Mucosa of descending colon (tissue), 3 donors: ENCODE data around the gene KIR2DL4. TPM values are rescaled to one million over a fixed set of nuclear protein-coding genes. Genes with fewer than 3 reads are reported as not detected.
"Not testable (repeated sequence)": the region's sequence is repeated elsewhere in the genome, so short reads cannot be mapped to it uniquely, and the experiment has no call there.

Experiments
- ATAC-seq: fragments of 200-7000 bp; cut with Tn5 transposase; one replicate; pipeline ENCODE4 v1.9.1; 2020; ENCODE audit warnings: mild to moderate bottlenecking, moderate library complexity
- DNase-seq, 3 donors: peaks; one replicate each; pipeline ENCODE4 v3.0.0-alpha.2; 2020
- H3K36me3 ChIP-seq: fragments of 200-600 bp; one replicate; pipeline ENCODE4 v1.8.0; 2021; ENCODE audit warnings: low read depth, mild to moderate bottlenecking
- H3K4me1 ChIP-seq: fragments of 200-600 bp; one replicate; pipeline ENCODE4 v1.8.0; 2021; ENCODE audit warnings: low read depth, mild to moderate bottlenecking
- H3K4me3 ChIP-seq: fragments of 200-600 bp; one replicate; pipeline ENCODE4 v1.8.0; 2021; ENCODE audit warnings: mild to moderate bottlenecking
- H3K9me3 ChIP-seq: fragments of 200-600 bp; one replicate; pipeline ENCODE4 v1.8.0; 2021; ENCODE audit warnings: mild to moderate bottlenecking
- intact Hi-C, 2 donors: fragments of 100-400 bp; cut with DNase I in 1 of 2; cut with micrococcal nuclease in 1 of 2; formaldehyde crosslinking; loops; one replicate each; pipeline versions ENCODE4 v1.11.0 to v1.11.1; 2022; cut with DNase I, micrococcal nuclease
- total RNA-seq, 3 donors: library from RNA; stranded (reverse); fragmentation: NEBNext Ultra II Directional in 2 of 3; extraction: Animal tissue kit (Norgen Biotek cat#: 25700) in 2 of 3; gene quantifications; one replicate each; pipeline versions ENCODE4 v1.2.1 to v1.2.4, GENCODE V29; 2021 to 2023
- TF ChIP-seq, protein P1 (sequence below): fragments of 200-600 bp; IDR thresholded peaks from one replicate; pipeline ENCODE4 v1.8.0; 2022; ENCODE audit warnings: antibody characterized with exemption, mild to moderate bottlenecking
- donor health status: DM: no; HTN: no; CAD: no; lungs with moderate emphysema.
- donor health status: DM: no; HTN: no; CAD: no.
- donor health status: DM: no; HTN: yes; CAD: no.

The KIR2DL4 gene
- total RNA-seq, 3 donors from 2014 or later = 0.51 to 1.7 (median 1.5) TPM

GRCh38 chr19:54778896-54779295 is 24.5 kb upstream of the KIR2DL4 start:
- H3K4me1 ChIP-seq, ATAC-seq, intact Hi-C loops, H3K4me3 ChIP-seq, DNase-seq, H3K36me3 ChIP-seq, H3K9me3 ChIP-seq: not testable (repeated sequence)

DNA sequence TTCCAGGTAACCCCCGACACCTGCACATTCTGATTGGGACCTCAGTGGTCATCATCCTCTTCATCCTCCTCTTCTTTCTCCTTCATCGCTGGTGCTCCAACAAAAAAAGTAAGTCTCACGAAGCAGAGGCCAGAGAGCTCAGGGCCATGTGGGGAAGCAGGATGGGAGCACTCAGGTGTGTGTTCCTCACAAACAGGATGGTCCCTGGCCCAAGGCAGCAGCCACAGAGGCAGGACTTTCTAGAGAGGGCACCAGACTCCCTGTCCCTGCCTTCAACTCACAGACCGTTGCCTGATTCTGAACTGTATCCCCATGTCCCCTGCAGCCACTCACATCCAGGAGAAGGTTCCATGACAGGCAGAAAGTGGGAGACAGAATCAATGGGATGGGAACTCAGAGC is 20.5 kb upstream of the KIR2DL4 start:
- H3K4me3 ChIP-seq, intact Hi-C loops, H3K9me3 ChIP-seq, DNase-seq, H3K36me3 ChIP-seq, H3K4me1 ChIP-seq, ATAC-seq: not testable (repeated sequence)

DNA sequence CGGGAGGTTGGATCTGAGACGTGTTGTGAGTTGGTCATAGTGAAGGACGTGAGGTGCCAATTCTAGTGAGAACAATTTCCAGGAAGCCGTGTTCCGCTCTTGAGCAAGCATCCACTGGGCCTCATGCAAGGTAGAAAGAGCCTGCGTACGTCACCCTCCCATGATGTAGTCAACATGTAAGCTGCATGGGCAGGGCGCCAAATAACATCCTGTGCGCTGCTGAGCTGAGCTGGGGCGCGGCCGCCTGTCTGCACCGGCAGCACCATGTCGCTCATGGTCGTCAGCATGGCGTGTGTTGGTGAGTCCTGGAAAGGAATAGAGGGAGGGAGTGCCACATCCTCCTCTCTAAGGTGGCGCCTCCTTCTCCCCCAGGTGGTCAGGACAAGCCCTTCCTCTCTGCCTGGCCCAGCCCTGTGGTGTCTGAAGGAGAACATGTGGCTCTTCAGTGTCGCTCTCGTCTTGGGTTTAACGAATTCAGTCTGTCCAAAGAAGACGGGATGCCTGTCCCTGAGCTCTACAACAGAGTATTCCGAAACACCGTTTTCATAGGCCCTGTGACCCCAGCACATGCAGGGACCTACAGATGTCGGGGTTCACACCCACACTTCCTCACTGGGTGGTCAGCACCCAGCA is 17.2 kb upstream of the KIR2DL4 start:
- DNase-seq, ATAC-seq, intact Hi-C loops, H3K4me3 ChIP-seq, H3K4me1 ChIP-seq, H3K9me3 ChIP-seq, H3K36me3 ChIP-seq: not testable (repeated sequence)

DNA sequence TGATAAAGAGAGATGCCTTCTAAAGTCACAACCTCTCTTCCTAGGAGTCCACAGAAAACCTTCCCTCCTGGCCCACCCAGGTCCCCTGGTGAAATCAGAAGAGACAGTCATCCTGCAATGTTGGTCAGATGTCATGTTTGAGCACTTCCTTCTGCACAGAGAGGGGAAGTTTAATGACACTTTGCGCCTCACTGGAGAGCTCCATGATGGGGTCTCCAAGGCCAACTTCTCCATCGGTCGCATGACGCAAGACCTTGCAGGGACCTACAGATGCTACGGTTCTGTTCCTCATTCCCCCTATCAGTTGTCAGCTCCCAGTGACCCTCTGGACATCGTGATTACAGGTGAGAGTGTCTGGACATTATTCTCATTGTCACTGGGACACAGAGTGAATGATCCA is 15.3 kb upstream of the KIR2DL4 start:
- H3K36me3 ChIP-seq, DNase-seq, ATAC-seq, H3K4me3 ChIP-seq, intact Hi-C loops, H3K4me1 ChIP-seq, H3K9me3 ChIP-seq: not testable (repeated sequence)

GRCh38 chr19:54790711-54791110 is 12.7 kb upstream of the KIR2DL4 start:
- Histone ChIP-seq H3K4me1 (no peaks in the 10 kb centered on the region), H3K4me3 (no peak overlapping the region), H3K36me3 (no peaks in the 10 kb centered on the region), H3K9me3 (peaks cover 4% of the 10 kb centered on the region)
- ATAC-seq = no peak
- DNase-seq = no peak
- TF ChIP-seq, protein P1, sequence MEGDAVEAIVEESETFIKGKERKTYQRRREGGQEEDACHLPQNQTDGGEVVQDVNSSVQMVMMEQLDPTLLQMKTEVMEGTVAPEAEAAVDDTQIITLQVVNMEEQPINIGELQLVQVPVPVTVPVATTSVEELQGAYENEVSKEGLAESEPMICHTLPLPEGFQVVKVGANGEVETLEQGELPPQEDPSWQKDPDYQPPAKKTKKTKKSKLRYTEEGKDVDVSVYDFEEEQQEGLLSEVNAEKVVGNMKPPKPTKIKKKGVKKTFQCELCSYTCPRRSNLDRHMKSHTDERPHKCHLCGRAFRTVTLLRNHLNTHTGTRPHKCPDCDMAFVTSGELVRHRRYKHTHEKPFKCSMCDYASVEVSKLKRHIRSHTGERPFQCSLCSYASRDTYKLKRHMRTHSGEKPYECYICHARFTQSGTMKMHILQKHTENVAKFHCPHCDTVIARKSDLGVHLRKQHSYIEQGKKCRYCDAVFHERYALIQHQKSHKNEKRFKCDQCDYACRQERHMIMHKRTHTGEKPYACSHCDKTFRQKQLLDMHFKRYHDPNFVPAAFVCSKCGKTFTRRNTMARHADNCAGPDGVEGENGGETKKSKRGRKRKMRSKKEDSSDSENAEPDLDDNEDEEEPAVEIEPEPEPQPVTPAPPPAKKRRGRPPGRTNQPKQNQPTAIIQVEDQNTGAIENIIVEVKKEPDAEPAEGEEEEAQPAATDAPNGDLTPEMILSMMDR = no peak
- intact Hi-C loops = no loop called here

GRCh38 chr19:54791476-54791875 is 11.9 kb upstream of the KIR2DL4 start:
- H3K9me3 ChIP-seq = no peaks in the 10 kb centered on the region
- H3K4me3 ChIP-seq = no peak overlapping the region
- intact Hi-C loops = no loop called here
- H3K4me1 ChIP-seq = no peaks in the 10 kb centered on the region
- no peaks in the 10 kb centered on the region for H3K36me3 ChIP-seq
- TF ChIP-seq, protein P1 = no peak
- DNase-seq (no peak), ATAC-seq (no peak)

- Histone ChIP-seq H3K36me3 (no peaks in the 10 kb centered on the region), H3K4me3 (no peak overlapping the region), H3K9me3 (no peaks in the 10 kb centered on the region), H3K4me1 (no peaks in the 10 kb centered on the region)
- intact Hi-C loops = no loop called here
- ATAC-seq (no peak), DNase-seq (no peak)
- TF ChIP-seq, protein P1 = no peak
Measured at GRCh38 chr19:54792814-54793213, 10.6 kb upstream of the KIR2DL4 start.

- H3K9me3 ChIP-seq = no peaks in the 10 kb centered on the region
- TF ChIP-seq, protein P1 = no peak
- no peak overlapping the region for H3K4me3 ChIP-seq
- ATAC-seq (no peak), DNase-seq (no peak)
- no peaks in the 10 kb centered on the region for H3K4me1 ChIP-seq
- H3K36me3 ChIP-seq = no peaks in the 10 kb centered on the region
- intact Hi-C loops = no loop called here
Measured at GRCh38 chr19:54795758-54796157, 7.7 kb upstream of the KIR2DL4 start.
